ENCODE results near the gene TRIM66.

DNA sequence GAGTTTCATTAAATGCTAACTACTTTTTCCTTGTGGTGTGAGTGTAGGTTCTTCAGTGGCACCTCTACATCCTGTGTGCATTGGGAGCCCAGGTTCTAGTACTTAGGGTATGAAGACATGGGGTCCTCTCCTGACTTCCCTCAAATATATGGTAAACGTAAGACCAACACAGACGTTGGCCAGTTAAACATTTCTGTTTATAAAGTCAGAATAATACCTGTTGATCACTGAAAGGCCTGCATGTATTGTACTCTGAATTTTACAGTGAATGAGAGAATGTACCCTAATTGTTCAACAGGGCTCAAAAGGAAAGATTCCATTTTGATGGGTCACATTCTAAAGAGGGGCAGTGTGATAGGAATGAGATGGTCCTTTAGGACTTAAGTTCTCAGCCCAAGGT, 3.4 kb upstream of the TRIM66 start:
- TF ChIP-seq, protein P1, sequence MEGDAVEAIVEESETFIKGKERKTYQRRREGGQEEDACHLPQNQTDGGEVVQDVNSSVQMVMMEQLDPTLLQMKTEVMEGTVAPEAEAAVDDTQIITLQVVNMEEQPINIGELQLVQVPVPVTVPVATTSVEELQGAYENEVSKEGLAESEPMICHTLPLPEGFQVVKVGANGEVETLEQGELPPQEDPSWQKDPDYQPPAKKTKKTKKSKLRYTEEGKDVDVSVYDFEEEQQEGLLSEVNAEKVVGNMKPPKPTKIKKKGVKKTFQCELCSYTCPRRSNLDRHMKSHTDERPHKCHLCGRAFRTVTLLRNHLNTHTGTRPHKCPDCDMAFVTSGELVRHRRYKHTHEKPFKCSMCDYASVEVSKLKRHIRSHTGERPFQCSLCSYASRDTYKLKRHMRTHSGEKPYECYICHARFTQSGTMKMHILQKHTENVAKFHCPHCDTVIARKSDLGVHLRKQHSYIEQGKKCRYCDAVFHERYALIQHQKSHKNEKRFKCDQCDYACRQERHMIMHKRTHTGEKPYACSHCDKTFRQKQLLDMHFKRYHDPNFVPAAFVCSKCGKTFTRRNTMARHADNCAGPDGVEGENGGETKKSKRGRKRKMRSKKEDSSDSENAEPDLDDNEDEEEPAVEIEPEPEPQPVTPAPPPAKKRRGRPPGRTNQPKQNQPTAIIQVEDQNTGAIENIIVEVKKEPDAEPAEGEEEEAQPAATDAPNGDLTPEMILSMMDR (IDR thresholded peaks at IDR 0.05) = no peak
- TF ChIP-seq POLR2A (IDR thresholded peaks at IDR 0.05) = no peak

Data from Peyer's patch (tissue), 4 donors.